Fibroblast of lung (primary cell): ENCODE data around the gene MEIOC.

Source experiments
- EZH2 ChIP-seq: IDR thresholded peaks from 2 replicates; pipeline ENCODE4 v1.5.1; 2012; ENCODE audit warnings: low read length, control low read depth, mild to moderate bottlenecking; ENCODE audit errors: missing control alignments
- TF ChIP-seq, protein P1 (sequence below), 2 donors: IDR thresholded peaks in 1 of 2; conservative IDR thresholded peaks in 1 of 2; 1 replicate in 1 of 2; 2 replicates in 1 of 2; pipeline ENCODE4 v1.5.1; 2011 to 2012; ENCODE audit warnings: low read length in 2 of 2, control low read depth in 1 of 2, inconsistent platforms in 1 of 2, low read depth in 1 of 2, mild to moderate bottlenecking in 1 of 2

DNA sequence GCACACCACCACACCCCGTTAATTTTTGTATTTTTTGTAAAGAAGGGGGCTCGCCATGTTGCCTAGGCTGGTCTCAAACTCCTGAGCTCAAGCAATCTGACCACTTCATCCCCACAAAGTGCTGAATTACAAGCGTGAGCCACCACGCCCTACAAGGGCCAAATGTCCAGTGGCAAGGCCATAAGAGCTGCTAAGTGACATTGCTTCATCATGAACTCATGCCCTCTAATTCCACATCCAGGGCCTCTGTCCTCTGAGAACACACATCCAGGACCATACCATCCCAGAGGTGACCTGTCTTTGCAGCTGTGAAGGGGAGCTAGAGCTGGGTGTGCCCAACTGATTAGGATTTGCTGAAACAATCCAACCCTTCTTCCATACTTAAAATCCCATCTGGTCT, 25.6 kb upstream of the MEIOC start:
- TF ChIP-seq, protein P1, sequence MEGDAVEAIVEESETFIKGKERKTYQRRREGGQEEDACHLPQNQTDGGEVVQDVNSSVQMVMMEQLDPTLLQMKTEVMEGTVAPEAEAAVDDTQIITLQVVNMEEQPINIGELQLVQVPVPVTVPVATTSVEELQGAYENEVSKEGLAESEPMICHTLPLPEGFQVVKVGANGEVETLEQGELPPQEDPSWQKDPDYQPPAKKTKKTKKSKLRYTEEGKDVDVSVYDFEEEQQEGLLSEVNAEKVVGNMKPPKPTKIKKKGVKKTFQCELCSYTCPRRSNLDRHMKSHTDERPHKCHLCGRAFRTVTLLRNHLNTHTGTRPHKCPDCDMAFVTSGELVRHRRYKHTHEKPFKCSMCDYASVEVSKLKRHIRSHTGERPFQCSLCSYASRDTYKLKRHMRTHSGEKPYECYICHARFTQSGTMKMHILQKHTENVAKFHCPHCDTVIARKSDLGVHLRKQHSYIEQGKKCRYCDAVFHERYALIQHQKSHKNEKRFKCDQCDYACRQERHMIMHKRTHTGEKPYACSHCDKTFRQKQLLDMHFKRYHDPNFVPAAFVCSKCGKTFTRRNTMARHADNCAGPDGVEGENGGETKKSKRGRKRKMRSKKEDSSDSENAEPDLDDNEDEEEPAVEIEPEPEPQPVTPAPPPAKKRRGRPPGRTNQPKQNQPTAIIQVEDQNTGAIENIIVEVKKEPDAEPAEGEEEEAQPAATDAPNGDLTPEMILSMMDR (conservative IDR thresholded peaks at IDR 0.05 in 1 of 2, IDR thresholded peaks at IDR 0.05 in 1 of 2; ENCODE audit: low read depth in 1 of 2, low read length in 2 of 2): no peak
- TF ChIP-seq EZH2: no peak
